ENCODE data around the gene DPYD.

Gene DPYD

DNA sequence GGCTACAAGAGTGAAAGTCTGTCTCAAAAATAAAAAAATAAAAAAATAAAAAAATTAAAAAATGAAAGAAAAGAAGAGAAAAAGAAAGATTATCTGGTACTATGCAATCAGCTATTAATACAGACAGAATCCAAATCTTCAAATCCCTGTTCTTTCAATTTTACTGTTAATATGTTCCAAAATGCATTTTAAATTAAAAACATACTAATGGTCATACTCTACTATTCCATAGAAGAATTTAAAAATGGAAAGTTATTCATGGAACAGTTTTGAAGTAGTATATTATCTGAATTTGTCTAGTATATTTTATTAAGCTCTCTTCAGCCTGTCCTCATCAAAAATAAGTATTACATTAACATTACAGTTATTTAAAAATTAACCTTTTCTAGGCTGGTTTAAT is 769.2 kb downstream of the DPYD start:
- no peak for DNase-seq (ENCODE audit: low spot score)
- TF ChIP-seq, protein P1, sequence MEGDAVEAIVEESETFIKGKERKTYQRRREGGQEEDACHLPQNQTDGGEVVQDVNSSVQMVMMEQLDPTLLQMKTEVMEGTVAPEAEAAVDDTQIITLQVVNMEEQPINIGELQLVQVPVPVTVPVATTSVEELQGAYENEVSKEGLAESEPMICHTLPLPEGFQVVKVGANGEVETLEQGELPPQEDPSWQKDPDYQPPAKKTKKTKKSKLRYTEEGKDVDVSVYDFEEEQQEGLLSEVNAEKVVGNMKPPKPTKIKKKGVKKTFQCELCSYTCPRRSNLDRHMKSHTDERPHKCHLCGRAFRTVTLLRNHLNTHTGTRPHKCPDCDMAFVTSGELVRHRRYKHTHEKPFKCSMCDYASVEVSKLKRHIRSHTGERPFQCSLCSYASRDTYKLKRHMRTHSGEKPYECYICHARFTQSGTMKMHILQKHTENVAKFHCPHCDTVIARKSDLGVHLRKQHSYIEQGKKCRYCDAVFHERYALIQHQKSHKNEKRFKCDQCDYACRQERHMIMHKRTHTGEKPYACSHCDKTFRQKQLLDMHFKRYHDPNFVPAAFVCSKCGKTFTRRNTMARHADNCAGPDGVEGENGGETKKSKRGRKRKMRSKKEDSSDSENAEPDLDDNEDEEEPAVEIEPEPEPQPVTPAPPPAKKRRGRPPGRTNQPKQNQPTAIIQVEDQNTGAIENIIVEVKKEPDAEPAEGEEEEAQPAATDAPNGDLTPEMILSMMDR (IDR thresholded peaks at IDR 0.05; ENCODE audit: borderline replicate concordance, control extremely low read depth, extremely low read depth, insufficient read depth, missing control alignments) = no peak
- in situ Hi-C loops (cut with MboI; ENCODE audit: low sequenced_read_pairs, unreplicated experiment) = no loop called here

- TF ChIP-seq, protein P1 (IDR thresholded peaks at IDR 0.05; ENCODE audit: borderline replicate concordance, control extremely low read depth, extremely low read depth, insufficient read depth, missing control alignments) = no peak
- in situ Hi-C loops (cut with MboI; ENCODE audit: low sequenced_read_pairs, unreplicated experiment) = no loop called here
- no peak for DNase-seq (ENCODE audit: low spot score)
These were observed 775.4 kb downstream of the DPYD start for GRCh38 chr1:97145321-97145956.

- DNase-seq (ENCODE audit: low spot score) = no peak
- TF ChIP-seq, protein P1 (IDR thresholded peaks at IDR 0.05; ENCODE audit: borderline replicate concordance, control extremely low read depth, extremely low read depth, insufficient read depth, missing control alignments) = no peak
- in situ Hi-C loops (cut with MboI; ENCODE audit: low sequenced_read_pairs, unreplicated experiment) = no loop called here
These were observed 776.3 kb downstream of the DPYD start for GRCh38 chr1:97144527-97144926.

DNA sequence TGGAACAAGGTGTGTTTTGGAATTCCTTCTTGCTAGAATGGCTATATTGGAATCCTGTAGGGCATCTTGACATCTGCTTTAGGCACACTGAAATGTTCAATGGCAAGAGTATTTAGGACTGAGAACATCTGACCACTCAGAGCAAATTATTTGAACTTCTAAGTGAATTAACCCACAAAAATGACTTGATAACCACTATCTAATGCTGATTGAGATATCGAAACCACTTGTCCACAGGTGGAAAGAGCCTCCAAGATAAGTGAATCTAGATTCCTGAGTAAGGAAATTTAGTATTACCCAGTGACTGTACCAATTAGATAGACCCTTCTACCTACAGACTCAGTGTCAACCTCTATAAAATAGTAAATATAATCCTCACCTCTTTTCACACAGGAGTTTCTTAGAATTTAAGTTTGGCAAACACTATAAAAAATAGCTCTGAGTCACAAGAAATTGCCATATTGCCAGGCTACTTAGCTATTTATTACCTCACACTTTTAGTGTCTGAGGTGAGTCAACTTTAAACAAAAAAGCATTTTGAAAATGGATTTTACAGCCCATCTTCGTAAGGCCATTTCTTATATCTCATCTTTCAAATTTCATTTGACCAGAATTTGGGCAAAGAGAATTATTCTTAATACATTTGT is 777.5 kb downstream of the DPYD start:
- TF ChIP-seq, protein P1 (IDR thresholded peaks at IDR 0.05; ENCODE audit: borderline replicate concordance, control extremely low read depth, extremely low read depth, insufficient read depth, missing control alignments) = no peak
- in situ Hi-C loops (cut with MboI; ENCODE audit: low sequenced_read_pairs, unreplicated experiment) = no loop called here
- no peak for DNase-seq (ENCODE audit: low spot score)

DNA sequence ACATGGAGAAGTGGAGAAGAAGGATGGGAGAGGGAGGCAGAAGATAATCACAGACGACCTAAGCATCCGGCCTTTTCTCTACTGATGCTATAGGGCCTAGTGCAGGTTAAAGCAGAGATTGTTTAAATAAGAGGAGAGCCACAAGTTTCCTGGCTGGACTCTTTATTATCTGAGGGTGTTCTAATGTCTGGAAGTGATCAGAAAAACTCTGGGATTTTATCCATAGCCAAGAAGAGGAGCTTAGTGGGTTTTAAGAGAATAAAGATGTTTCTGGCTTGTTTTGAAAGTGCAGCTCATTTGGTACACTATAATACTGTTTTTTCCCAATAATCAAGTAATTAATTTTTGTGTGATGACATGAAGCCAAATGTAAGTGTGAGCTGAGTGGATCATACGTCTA is 780.2 kb downstream of the DPYD start:
- in situ Hi-C loops (cut with MboI; ENCODE audit: low sequenced_read_pairs, unreplicated experiment) = no loop called here
- DNase-seq (ENCODE audit: low spot score) = no peak
- TF ChIP-seq, protein P1 (IDR thresholded peaks at IDR 0.05; ENCODE audit: borderline replicate concordance, control extremely low read depth, extremely low read depth, insufficient read depth, missing control alignments) = no peak

- TF ChIP-seq, protein P1 (IDR thresholded peaks at IDR 0.05; ENCODE audit: borderline replicate concordance, control extremely low read depth, extremely low read depth, insufficient read depth, missing control alignments) = no peak
- in situ Hi-C loops (cut with MboI; ENCODE audit: low sequenced_read_pairs, unreplicated experiment) = no loop called here
- no peak for DNase-seq (ENCODE audit: low spot score)
These were observed 781.3 kb downstream of the DPYD start for GRCh38 chr1:97139512-97139911.
